Smooth muscle cell (in vitro differentiated cells): Measurements from ENCODE around the gene PTPN11. TPM values are rescaled to one million over a fixed set of nuclear protein-coding genes. Genes with fewer than 3 reads are reported as not detected.

Experiments
- DNase-seq: peaks from one replicate; lab custom pipeline; 2025; ENCODE audit not compliant: unreplicated experiment; lab: John Stamatoyannopoulos, UW
- H2AFZ ChIP-seq: fragments of 200-600 bp; sonication (generic); 2 replicates; pipeline ENCODE4 v1.6.0; 2016; ENCODE audit warnings: antibody characterized with exemption, low read depth, mild to moderate bottlenecking
- H3F3A ChIP-seq: fragments of 200-600 bp; sonication (generic); 2 replicates; pipeline ENCODE4 v1.6.0; 2017; ENCODE audit warnings: antibody characterized with exemption, low read depth
- H3K27ac ChIP-seq: fragments of 200-600 bp; sonication (generic); 2 replicates; pipeline ENCODE4 v1.5.1; 2016; ENCODE audit warnings: low read depth, mild to moderate bottlenecking
- H3K27me3 ChIP-seq: fragments of 200-600 bp; sonication (generic); 2 replicates; pipeline ENCODE4 v1.6.1; 2016; ENCODE audit warnings: low read depth, mild to moderate bottlenecking
- H3K36me3 ChIP-seq: fragments of 200-600 bp; sonication (generic); 2 replicates; pipeline ENCODE4 v1.5.1; 2016; ENCODE audit warnings: low read depth
- H3K4me1 ChIP-seq: fragments of 200-600 bp; sonication (generic); 2 replicates; pipeline ENCODE4 v1.5.1; 2016; ENCODE audit warnings: low read depth
- H3K4me2 ChIP-seq: fragments of 200-600 bp; sonication (generic); 2 replicates; pipeline ENCODE4 v1.6.0; 2016; ENCODE audit warnings: mild to moderate bottlenecking
- H3K4me3 ChIP-seq: fragments of 200-600 bp; sonication (generic); 2 replicates; pipeline ENCODE4 v1.5.1; 2016; ENCODE audit warnings: mild to moderate bottlenecking
- H3K79me2 ChIP-seq: fragments of 200-600 bp; sonication (generic); 2 replicates; pipeline ENCODE4 v1.6.0; 2016; ENCODE audit warnings: low read depth, mild to moderate bottlenecking
- H3K9ac ChIP-seq: fragments of 200-600 bp; sonication (generic); 2 replicates; pipeline ENCODE4 v1.6.0; 2016; ENCODE audit warnings: low read depth
- H3K9me3 ChIP-seq: fragments of 200-600 bp; sonication (generic); replicated peaks from 2 replicates; pipeline ENCODE4 v1.5.1; 2016; ENCODE audit warnings: low read depth
- H4K20me1 ChIP-seq: fragments of 200-600 bp; sonication (generic); 2 replicates; pipeline ENCODE4 v1.6.0; 2016; ENCODE audit warnings: low read depth
- WGBS: methylation state at CpG from one replicate; pipeline ENCODE4 v1.1.7; 2016; ENCODE audit warnings: low lambda C conversion rate; 5-methylcytosine and 5-hydroxymethylcytosine counted together
- polyA plus RNA-seq: library from polyadenylated mRNA; unstranded; fragments of >200 nt; fragmentation: Nextera tagmentation; extraction: Ambion mirVana; gene quantifications from 2 replicates; pipeline ENCODE4 v1.2.1, GENCODE V29; 2016
- total RNA-seq: library from RNA; depleted of rRNA; stranded (reverse); fragments of >200 nt; gene quantifications from 2 replicates; pipeline ENCODE4 v1.2.3, GENCODE V29; 2014
- TF ChIP-seq, protein P1 (sequence below): fragments of 200-600 bp; sonication (generic); IDR thresholded peaks from 2 replicates; pipeline ENCODE4 v1.5.1; 2017; ENCODE audit warnings: borderline replicate concordance, mild to moderate bottlenecking, antibody characterized with exemption; ENCODE audit not compliant: insufficient read depth, poor library complexity, severe bottlenecking

Gene PTPN11
- total and polyA plus RNA-seq, 2 experiments from 2014 or later, result 44.6 to 77.2 TPM

DNA sequence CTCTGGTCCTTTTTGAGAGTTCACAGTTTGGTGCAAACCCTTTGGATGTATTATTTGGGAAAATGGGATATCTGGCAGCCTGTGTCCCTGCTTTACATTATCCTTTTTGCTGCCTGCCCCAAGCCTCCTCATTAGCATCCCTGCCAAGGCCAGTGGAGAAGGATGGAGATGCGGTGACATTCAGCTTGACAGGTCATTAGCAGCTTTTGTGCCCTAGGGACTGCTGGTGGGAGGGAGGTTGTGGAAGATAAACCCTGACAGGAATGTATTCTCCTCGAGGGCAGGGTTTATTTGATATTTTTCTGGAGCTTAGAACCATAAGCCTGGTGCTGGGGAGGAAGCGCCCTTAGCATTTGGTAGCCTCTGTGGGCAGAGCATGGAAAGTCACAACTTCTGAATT, 49.3 kb downstream of the PTPN11 start:
- Histone ChIP-seq H2AFZ (no peak overlapping the region), H3K27me3 (no peaks in the 10 kb centered on the region), H3K27ac (no peak overlapping the region), H3K4me3 (no peak overlapping the region), H4K20me1 (peaks cover 27% of the 10 kb centered on the region), H3F3A (no peaks in the 10 kb centered on the region), H3K36me3 (peaks cover 3% of the 10 kb centered on the region), H3K4me2 (no peak overlapping the region), H3K9ac (no peak overlapping the region), H3K9me3 (no peaks in the 10 kb centered on the region), H3K79me2 (peaks cover 5% of the 10 kb centered on the region), H3K4me1 (no peaks in the 10 kb centered on the region)
- 89% methylated on average over 3 of the region's 3 CpGs for WGBS
- DNase-seq, result no peak
- TF ChIP-seq, protein P1, sequence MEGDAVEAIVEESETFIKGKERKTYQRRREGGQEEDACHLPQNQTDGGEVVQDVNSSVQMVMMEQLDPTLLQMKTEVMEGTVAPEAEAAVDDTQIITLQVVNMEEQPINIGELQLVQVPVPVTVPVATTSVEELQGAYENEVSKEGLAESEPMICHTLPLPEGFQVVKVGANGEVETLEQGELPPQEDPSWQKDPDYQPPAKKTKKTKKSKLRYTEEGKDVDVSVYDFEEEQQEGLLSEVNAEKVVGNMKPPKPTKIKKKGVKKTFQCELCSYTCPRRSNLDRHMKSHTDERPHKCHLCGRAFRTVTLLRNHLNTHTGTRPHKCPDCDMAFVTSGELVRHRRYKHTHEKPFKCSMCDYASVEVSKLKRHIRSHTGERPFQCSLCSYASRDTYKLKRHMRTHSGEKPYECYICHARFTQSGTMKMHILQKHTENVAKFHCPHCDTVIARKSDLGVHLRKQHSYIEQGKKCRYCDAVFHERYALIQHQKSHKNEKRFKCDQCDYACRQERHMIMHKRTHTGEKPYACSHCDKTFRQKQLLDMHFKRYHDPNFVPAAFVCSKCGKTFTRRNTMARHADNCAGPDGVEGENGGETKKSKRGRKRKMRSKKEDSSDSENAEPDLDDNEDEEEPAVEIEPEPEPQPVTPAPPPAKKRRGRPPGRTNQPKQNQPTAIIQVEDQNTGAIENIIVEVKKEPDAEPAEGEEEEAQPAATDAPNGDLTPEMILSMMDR, result no peak

DNA sequence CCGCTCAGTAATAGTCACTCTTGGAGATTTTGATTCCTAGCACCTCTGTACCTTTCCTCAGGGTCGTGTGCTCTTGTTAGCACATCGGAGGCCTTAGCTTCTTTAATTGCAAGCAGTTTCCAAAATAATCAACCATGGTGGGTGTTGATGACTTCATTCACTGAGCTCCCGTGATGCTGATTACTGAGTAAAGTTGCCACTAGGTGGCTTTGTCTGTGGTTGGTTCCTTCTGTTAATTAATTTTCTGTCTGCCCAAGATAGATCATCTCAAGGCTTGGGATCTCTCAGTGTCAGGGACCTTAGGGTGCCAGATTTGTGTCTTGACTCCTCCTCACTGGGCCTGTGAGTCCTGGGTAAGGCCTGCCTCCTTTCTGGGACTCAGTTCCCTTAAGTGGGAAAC, 54.3 kb downstream of the PTPN11 start:
- Histone ChIP-seq H3K4me1 (no peaks in the 10 kb centered on the region), H3K9ac (no peak overlapping the region), H3F3A (no peaks in the 10 kb centered on the region), H3K27ac (no peak overlapping the region), H3K9me3 (no peaks in the 10 kb centered on the region), H3K36me3 (peaks cover 17% of the 10 kb centered on the region), H4K20me1 (peaks cover 13% of the 10 kb centered on the region), H3K79me2 (peaks cover 3% of the 10 kb centered on the region), H3K4me3 (no peak overlapping the region), H3K4me2 (no peak overlapping the region), H2AFZ (no peak overlapping the region), H3K27me3 (no peaks in the 10 kb centered on the region)
- 82% methylated on average over 4 of the region's 4 CpGs for WGBS
- TF ChIP-seq, protein P1, result peak; percentile 19
- DNase-seq, result no peak

DNA sequence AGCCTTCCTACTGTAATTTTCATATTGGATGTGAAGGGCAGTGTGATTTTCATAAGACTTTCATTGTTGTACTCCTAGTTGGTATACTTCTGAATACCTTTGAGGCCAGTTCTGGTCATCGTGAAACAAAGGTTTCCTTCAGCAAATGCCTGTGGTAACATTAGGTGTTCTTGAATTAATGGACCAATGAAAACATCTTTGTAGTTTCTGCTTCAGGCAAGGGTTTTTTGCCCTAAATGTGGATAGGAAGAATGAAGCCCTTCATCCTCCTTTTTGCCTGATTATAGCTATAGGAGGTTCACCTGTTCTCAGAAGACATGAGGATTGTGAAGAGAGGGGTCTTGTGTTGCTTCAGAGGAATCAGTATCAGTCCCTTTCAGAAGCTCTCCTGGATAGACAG, 60.7 kb downstream of the PTPN11 start:
- Histone ChIP-seq H3K27me3 (no peaks in the 10 kb centered on the region), H4K20me1 (peaks cover 5% of the 10 kb centered on the region), H3K9me3 (no peaks in the 10 kb centered on the region), H3K4me2 (no peak overlapping the region), H2AFZ (no peak overlapping the region), H3K9ac (no peak overlapping the region), H3K36me3 (peaks cover 22% of the 10 kb centered on the region), H3F3A (no peaks in the 10 kb centered on the region), H3K79me2 (peaks cover 3% of the 10 kb centered on the region), H3K4me1 (no peaks in the 10 kb centered on the region), H3K27ac (no peak overlapping the region), H3K4me3 (no peak overlapping the region)
- TF ChIP-seq, protein P1, result no peak
- 92% methylated on average over 1 of the region's 1 CpG for WGBS
- no peak for DNase-seq

DNA sequence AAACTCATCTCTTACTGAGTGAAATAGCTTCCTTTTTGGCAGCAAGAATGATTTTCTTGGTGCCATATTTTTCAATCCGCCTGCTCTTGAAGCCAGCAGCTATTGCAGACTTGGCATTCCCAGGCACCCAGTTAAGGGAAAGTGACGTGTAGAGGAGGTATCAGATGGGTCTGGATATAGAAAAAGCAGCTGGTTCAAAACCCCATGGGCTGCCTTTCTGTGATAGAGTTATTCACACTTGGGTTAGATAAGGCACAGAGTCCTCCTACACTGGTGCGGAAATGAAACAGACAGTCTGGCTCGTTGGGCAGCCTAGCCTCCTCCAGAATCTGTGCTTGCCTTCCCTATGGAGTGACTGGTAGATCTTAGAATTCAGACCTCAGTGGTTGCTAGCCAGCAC, 62.2 kb downstream of the PTPN11 start:
- TF ChIP-seq, protein P1, result no peak
- no peak overlapping the region for H3K9ac ChIP-seq
- H4K20me1 ChIP-seq, result no peaks in the 10 kb centered on the region
- H3K27ac ChIP-seq, result no peak overlapping the region
- no peaks in the 10 kb centered on the region for H3F3A ChIP-seq
- no peaks in the 10 kb centered on the region for H3K4me1 ChIP-seq
- no peak for DNase-seq
- no peak overlapping the region for H3K4me2 ChIP-seq
- no peaks in the 10 kb centered on the region for H3K9me3 ChIP-seq
- H3K79me2 ChIP-seq, result peaks cover 3% of the 10 kb centered on the region
- no peak overlapping the region for H2AFZ ChIP-seq
- H3K4me3 ChIP-seq, result no peak overlapping the region
- no peaks in the 10 kb centered on the region for H3K27me3 ChIP-seq
- 93% methylated on average over 4 of the region's 4 CpGs for WGBS
- peaks cover 24% of the 10 kb centered on the region for H3K36me3 ChIP-seq
